Hepatocyte (in vitro differentiated cells): ENCODE data around the gene CKS2.

Experiments used
- EZH2 ChIP-seq: fragments of 200-600 bp; sonication (generic); IDR thresholded peaks from 2 replicates; pipeline ENCODE4 v1.6.1; 2016; ENCODE audit warnings: antibody characterized with exemption, mild to moderate bottlenecking, borderline replicate concordance
- EZH2phosphoT487 ChIP-seq: fragments of 200-600 bp; sonication (generic); IDR thresholded peaks from one replicate; pipeline ENCODE4 v1.6.1; 2018; ENCODE audit warnings: antibody characterized with exemption, mild to moderate bottlenecking, low read depth, moderate library complexity; ENCODE audit not compliant: unreplicated experiment, severe bottlenecking
- TF ChIP-seq, protein P1 (sequence below): fragments of 200-600 bp; sonication (generic); IDR thresholded peaks from 2 replicates; pipeline ENCODE4 v1.5.1; 2016; ENCODE audit warnings: antibody characterized with exemption, mild to moderate bottlenecking; ENCODE audit not compliant: poor library complexity

DNA sequence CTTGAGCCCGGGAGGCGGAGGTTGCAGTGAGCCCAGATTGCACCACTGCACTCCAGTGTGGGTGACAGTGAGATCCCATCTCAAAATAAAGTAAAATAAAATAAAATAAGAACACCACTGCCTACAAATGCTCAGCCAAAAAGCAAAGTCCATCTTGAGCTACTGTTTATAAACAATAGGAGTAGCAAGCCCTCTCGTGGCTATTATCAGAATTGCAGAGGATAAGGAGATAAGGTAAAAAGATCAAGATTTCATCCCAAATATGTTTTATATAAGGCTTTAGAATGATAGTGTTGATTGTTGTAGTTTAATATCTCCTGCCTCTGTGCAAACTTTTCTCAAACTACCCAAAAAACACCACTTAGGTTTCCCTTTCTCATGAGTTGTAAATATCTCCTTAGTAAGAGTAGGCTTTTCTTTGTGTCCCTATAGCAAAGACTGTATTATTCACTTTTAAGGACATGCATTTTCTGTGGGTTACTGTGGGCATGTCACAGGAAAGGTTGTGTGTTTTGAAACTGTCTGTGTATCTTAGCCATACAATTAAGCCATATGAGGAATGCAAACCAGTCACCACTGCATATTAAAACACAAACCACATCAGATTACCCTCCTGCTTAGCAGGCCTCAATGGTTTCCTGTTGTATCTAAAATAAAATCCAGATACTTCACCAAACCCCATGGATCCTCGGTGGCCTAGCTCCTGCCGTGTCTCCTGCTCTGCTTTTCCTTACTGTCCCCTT lies 31.8 kb upstream of the CKS2 start:
- TF ChIP-seq, protein P1, sequence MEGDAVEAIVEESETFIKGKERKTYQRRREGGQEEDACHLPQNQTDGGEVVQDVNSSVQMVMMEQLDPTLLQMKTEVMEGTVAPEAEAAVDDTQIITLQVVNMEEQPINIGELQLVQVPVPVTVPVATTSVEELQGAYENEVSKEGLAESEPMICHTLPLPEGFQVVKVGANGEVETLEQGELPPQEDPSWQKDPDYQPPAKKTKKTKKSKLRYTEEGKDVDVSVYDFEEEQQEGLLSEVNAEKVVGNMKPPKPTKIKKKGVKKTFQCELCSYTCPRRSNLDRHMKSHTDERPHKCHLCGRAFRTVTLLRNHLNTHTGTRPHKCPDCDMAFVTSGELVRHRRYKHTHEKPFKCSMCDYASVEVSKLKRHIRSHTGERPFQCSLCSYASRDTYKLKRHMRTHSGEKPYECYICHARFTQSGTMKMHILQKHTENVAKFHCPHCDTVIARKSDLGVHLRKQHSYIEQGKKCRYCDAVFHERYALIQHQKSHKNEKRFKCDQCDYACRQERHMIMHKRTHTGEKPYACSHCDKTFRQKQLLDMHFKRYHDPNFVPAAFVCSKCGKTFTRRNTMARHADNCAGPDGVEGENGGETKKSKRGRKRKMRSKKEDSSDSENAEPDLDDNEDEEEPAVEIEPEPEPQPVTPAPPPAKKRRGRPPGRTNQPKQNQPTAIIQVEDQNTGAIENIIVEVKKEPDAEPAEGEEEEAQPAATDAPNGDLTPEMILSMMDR, result peak; percentile 82
- TF ChIP-seq EZH2 (no peak), EZH2phosphoT487 (no peak)
